Mucosa of gallbladder (tissue), 1 donor: ENCODE data around the gene TMEM126B. TPM values are rescaled to one million over a fixed set of nuclear protein-coding genes. Genes with fewer than 3 reads are reported as not detected.
"Not testable (repeated sequence)": the region's sequence is repeated elsewhere in the genome, so short reads cannot be mapped to it uniquely, and the experiment has no call there.

ENCODE experiments used
- DNase-seq: peaks from one replicate; pipeline ENCODE4 v3.0.0-alpha.2; 2020; ENCODE audit warnings: low spot score
- total RNA-seq: library from RNA; stranded (reverse); gene quantifications from one replicate; pipeline ENCODE4 v1.2.1, GENCODE V29; 2021
- donor health status: DM: no; HTN: no; CAD: no.

The TMEM126B gene
- total RNA-seq, 1 donor from 2014 or later, result 35.5 TPM

DNA sequence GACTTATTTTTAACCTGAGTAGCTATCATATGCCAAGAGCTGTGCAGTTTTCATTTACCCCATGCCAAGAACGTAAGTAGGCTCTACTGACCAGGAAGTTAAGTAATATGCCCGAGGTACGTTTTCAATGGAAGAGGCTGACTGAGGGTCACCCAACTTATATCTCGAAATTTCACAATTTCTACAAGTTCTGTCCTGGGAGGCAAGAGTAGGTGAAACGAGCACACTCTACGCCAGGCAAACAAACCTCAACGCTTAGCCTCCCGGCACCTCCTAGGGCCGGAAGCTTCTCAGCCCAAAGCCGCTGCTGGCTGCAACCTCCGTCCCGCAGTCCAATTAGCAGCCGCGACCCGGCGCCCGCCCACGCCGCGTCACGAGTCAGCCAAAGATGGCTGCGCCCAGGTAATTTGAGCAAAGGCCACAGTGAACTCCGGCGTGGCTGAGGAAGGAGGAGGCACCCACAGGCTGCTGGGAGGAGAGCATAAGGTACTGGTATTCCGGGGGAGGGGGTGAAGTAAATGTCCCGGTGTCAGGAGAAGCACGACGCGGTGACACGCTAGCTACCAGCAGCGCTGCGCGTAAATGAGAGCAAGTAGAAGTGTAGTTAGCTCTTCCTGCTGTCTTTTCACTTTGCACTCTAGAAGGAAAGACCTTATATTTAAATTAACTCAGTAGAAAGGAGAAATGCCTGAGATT is 19.4 kb downstream of the TMEM126B start, which contains the start of gene TMEM126A:
TMEM126A (plus strand) TSS at position 364 of the 696 bp plus-strand sequence. CDS start 2,289 bp downstream, outside the sequence.
- peak; percentile 89 for DNase-seq

DNA sequence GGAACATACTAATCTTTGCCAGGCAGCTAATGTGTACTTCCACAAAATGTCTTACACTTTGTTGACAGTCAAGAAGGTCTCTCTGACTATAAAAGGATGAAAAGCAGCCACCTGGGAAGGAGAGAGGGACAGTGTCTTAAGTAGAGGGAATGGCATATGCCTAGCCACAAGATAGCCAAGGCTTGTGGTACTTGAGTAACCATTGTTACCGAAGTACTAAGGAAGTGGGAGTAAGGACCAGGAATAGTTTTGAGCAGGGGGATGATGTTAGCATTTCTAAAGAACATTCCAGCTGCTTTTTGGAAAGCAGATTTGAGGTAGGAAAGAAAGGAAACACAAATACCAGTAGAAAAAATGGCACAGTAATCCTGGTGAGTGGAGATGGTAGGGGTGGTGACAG is 22.7 kb downstream of the TMEM126B start:
- no peak for DNase-seq

DNA sequence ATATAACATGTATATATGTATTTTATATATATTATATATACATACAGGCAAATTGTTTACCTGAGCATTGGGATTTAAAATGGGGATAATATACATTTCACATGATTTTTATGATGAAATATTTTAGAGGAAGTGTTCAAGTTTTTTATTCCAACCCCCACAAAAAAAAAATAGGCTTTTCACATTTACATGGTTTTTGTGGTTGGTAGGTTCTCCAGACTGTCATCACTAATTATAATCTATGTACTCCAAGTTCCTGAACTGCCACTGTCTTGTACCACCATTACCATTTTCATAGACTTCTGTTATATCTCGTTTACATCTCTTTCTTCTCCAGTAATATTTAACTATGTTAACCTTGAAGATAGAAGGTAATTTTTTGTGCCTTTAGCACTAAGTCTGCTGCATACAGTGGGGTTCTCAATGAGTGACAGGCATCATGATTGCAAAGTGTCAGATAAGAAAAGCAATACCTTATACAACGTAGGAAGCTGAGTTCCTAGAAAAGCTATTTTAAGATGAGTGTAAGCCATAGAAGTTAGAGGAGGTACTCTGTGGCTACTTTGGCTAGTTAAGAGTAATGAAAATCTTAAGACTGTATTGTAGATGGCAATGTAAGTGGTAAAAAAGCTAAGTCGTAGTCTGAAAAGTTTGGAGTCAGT is 24.5 kb downstream of the TMEM126B start:
- DNase-seq, result no peak

DNA sequence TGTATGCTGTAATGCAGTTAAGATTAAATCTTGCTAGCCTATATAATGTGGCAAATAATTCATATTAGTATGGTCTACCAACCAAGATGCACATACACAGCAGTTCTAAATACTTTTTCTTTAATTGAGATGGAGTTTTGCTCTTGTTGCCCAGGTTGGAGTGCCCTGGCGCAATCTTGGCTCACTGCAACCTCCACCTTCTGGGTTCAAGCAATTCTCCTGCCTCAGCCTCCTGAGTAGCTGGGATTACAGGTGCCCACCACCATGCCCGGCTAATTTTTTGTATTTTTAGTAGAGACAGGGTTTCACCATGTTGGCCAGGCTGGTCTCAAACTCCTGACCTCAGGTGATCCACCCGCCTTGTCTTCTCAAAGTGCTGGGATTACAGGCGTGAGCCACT is 25.9 kb downstream of the TMEM126B start:
- DNase-seq, result not testable (repeated sequence)

DNA sequence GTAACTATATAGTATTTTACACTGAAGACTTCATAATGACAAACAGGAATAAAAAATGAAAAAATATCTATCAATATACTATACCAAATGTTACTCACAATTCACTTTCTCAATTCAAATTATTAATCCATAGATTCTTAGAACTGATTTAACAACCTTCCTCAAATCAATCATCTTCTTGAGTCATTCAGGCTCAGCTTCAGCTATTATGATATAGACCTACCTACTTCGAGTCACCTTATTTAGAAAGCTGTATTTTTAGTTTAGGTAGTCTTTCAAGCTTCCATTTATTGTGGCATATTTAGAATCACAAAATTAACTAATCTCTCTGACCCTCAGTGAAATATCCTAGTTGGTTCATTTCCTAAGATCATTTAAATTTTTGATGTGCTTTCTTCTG is 28.4 kb downstream of the TMEM126B start:
- no peak for DNase-seq

DNA sequence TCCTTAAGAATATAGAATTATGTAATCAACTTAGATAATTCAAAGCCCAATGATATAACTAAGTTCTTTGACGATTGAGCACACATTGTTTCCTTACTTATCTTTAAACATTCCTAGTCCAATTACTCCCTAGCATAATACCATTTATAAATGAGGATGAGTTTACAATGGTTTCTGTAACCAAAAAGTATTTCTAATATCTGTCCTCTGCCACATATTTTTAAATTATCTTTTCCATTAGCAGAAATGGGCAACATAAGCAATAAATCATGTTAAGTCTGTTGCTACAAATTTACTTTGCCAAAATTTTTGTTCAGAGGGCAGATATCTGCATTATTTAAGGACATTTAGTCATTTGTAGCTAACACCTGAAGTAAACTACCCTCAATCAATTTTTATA is 29.8 kb downstream of the TMEM126B start:
- no peak for DNase-seq

GRCh38 chr11:85661972-85662664 is 33.7 kb downstream of the TMEM126B start:
- DNase-seq, result no peak

DNA sequence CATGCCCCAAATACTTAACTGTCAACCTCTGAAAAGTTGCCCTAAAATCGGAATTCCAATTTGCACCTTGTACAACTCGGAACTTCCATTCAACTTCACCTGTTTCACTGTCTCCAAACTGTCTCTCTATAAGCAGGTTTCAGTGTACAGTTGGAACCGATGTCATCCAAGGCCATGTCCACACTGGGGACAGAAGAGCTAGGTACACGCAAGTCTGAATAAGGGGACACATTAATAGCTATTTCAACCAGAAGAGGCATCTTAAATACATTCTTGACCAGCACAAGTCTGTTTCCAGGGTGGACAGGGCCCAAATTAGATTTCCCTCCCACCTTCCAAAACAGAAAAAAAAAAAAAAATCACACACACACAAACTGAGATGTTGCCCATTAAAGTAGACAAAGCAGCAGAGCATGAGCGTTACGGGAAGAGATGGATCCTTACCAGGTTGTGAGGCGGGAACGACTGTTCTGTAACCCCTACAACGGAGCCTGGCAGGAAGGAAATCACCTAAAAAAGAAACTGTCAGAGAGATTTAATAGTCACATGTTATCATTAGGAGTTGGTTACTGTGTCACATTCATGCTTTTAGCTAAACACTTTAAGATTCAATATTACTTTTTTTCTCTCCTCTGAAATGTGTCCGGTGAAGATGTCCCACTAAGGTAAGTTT is 34.8 kb downstream of the TMEM126B start:
- no peak for DNase-seq

DNA sequence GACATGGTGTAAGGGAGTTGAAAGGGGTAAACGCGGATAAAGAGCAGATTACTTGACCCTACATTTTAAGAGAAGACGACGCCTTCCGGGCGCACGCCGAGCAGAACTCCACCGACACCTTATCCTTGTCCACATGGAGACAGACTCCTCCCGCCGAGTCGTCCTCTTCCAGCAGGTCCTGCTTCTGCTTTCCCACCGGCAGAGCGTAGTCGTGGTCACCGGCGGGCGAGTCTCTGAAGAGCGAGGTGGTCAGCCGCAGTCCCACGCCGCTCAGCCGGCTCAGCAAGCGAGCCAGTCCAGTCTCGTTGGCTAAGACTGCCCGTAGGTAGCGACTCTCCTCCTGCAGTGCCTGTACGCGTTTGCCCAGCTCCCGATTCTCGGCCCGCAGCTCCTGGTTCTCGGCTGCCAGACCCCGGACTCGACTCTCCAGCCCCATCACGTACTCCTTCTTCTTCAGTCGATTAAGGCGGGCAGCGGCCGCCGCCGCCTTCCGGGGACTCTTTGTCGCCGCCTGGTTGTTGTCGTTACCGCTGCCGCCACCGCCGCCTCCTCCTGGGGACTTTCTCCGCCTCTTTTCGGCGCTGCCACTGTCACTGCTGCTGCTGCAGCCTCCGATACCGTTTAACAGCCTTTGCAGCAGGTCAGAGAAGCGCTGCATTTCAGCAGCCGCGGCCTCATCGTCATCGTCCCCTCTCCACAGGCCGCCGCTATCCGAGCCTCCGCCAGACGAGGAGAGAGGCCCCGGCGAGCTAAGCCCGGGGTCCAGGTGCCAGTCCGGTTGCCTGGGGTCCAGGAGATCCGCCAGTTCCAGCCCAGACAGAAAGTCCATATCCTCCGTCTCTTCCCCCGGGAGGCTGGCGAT is 35.6 kb downstream of the TMEM126B start:
- DNase-seq, result peak; percentile 85

DNA sequence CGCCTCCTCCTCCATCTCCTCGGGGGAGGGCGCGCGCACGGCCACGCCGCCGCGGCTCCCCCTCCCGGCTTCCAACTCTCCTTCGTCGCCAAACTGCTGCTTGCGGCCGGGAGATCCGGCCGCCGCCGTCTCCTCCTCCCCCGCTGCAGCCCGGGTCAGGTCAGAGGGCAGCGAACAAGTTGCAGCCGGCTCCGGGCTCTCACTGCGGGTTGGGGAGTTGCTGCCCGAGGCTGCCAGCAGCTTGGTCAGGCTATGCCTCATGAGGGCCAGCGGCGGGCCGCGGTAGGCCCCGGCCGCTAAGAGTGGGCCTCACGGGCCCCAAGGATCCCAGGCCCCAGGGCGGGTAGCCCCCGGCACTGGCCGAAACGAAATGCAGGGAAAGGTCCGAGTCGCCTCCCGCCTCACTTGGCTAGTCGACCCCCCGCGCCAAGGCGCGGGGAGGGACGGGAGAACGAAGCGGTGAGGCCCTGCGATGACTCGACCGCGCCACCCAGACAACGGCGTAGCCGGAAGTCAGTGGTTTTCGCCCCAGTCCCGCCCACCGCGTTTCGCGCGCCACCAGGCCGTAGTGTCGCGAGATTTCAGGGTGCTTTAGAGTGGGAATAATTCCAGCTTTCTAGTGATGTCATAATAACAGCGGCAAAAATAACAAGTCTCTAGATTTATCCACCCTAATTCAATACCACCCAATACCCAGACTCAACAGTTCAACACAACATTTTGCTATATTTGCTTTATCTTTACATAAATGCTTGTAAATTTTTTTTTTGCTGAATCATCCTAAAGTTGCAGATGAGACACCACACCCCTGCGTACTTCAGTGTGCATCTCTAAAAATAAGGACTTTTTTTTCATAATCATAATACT is 36.5 kb downstream of the TMEM126B start, which contains the start of gene CREBZF:
CREBZF (minus strand) TSS at position 515 of the 867 bp plus-strand sequence; CDS start at position 261, 254 bp downstream.
- DNase-seq, result peak; percentile 96

- DNase-seq, result no peak
These were observed 37.3 kb downstream of the TMEM126B start for GRCh38 chr11:85665733-85666132.

GRCh38 chr11:85666687-85667086 is 38.3 kb downstream of the TMEM126B start:
- no peak for DNase-seq

DNA sequence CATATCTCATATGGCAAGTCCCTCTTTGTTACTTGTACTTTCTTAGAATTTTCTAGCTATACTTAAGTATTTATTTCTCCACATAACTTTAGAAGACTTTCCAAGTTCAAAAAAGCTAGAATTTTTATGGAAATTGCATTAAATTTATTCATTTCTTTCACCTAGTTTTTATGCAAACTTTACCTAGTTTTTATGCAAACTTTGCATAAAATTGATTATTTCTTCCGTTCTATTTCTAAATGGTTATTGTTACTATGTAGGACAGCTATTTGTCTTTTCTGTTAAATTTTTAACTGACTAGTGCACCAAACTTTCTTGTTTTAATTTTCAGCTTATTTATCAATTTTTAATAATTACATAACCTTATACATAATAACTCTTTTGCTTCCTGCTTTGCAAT is 39.8 kb downstream of the TMEM126B start:
- no peak for DNase-seq

- not testable (repeated sequence) for DNase-seq
These were observed 42.7 kb downstream of the TMEM126B start for GRCh38 chr11:85670949-85671663.

DNA sequence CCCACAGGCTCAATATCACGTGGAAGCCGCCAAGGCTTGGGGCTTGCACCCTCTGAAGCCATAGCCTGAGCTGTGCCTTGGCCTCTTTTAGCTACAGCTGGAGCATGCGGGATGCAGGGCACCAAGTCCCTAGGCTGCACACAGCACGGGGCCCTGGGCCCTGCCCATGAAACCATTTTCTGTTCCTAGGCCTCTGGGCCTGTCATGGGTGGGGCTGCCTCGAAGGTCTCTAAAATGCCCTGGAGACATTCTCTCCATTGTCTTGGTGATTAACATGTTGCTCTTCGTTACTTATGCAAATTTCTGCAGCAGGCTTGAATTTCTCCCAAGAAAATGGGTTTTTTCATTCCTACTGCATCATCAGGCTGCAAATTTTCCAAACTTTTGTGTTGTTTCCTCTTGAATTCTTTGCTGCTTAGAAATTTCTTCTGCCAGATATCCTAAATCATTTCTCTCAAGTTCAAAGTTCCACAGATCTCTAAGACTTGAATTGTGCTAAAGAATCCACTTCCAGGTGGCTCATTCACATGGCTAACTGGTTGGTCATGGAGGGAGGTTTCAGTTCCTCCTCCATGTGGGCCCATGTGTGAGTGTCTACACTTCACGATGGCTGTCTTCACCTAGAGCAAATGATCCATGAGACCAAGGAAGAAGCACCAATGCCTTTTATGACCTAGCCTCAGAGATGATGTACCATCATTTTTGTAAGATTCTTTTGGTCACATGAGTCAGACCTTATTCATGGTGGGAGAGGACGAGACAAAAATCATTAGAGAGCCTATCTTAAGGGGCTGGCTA is 43.9 kb downstream of the TMEM126B start:
- DNase-seq, result no peak

- no peak for DNase-seq
These were observed 45.0 kb downstream of the TMEM126B start for GRCh38 chr11:85673393-85673792.

- DNase-seq, result no peak
These were observed 51.2 kb downstream of the TMEM126B start for GRCh38 chr11:85679576-85679975.

- no peak for DNase-seq
These were observed 52.5 kb downstream of the TMEM126B start for GRCh38 chr11:85680897-85681296.
